ENCODE results near the gene MTSS2. TPM values are rescaled to one million over a fixed set of nuclear protein-coding genes. Genes with fewer than 3 reads are reported as not detected.
A peak's percentile ranks its signal among the peaks of the same experiment; 100 is the strongest.

The MTSS2 gene
- total and polyA plus RNA-seq, 4 experiments from 2014 or later, result 1.8 to 1.9 TPM; not detected in 2

DNA sequence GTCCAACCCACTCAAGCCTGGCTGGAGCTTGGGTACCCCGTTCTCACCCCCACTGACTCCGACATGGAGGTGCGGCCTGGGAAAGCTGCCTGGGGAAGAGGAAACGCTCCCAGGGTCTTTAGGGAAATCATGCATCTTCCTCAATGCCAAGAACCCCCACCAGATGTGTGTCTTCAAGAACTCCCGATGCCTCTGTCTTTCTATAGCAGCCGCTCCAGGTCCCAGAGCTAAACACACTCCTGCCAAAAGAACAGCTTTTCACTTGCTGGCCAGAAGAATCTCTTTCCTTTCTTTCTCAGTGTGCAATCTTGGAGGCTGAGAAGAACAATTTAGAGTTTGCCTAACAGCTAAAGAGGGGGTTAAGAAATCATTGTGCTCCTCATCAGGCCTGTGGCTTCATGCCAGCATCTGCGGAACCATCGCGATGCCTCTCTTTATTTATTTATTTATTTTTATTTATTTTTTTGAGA, 41.1 kb upstream of the MTSS2 start:
- POLR2A ChIA-PET (ENCODE audit: partially characterized antibody), result no interaction called here
- H3K9me3 Mint-ChIP-seq, result no peaks in the 10 kb centered on the region
- no peak for DNase-seq

DNA sequence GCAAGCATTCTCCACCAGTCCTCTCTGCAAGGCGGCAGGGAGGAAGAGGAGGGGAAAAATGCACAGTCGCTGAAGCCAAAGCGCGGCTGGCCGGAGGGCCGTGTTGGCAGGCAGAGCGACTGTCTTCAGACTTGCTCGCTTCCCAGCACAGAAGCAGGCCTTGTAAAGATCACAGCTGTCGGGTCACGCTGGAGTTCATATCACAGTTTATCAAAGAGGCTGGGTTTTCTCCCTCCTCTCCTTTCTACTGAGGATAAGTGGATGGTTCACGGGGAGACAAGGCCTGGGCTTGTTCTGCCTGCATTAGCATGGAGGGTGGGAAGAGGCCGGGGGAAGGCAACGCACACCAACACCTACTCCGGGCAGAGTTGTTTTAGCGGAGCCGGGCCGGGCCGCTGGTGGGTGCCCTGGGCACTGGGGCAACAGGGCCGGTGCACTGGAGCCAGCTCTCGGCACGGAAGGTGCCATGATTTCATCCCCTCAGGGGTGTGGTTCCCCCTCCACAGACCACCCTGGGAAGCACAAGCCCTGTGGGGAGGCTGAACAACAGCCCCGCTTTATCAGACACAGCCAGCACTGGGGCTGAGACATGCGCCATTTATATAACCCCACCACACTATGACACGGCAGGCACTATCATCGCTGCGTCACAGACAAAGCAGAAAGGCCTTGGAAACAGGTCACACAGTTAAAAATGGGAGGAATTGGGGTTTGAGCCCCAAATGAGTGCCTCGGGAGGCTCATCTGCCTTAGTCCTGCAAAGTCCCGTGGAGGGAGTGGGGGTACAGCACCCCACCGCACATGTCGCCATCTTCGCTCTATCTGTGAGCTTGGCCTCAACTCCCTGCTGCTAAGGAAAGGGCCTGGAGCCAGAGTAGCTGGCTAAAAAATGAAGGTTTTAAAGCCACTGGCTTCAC, 40.3 kb upstream of the MTSS2 start:
- ChIA-PET CTCF (ENCODE audit: partially characterized antibody) (no interaction called here), POLR2A (ENCODE audit: partially characterized antibody) (no interaction called here)
- Mint-ChIP-seq H3K4me3 (no peak overlapping the region), H3K9me3 (no peaks in the 10 kb centered on the region), H3K27ac (no peak overlapping the region), H3K36me3 (peaks cover 40 to 43% of the 10 kb centered on the region in 2 donors), H3K4me1 (no peaks in the 10 kb centered on the region), H3K27me3 (no peaks in the 10 kb centered on the region)
- Histone ChIP-seq H3K9me3 (ENCODE audit: control insufficient read depth in 1 of 2, low read length in 2 of 2) (no peaks in the 10 kb centered on the region), H3K27ac (ENCODE audit: low read depth, low read length) (no peak overlapping the region), H3K27me3 (ENCODE audit: insufficient read depth, low read length) (no peaks in the 10 kb centered on the region), H3K36me3 (ENCODE audit: insufficient read depth, low read length) (peaks cover 21% of the 10 kb centered on the region), H3K4me3 (ENCODE audit: low read length in 2 of 2) (no peak overlapping the region), H3K4me1 (ENCODE audit: insufficient read depth, low read length) (no peaks in the 10 kb centered on the region)
- intact Hi-C loops (cut with micrococcal nuclease), result no loop called here
- no peak for DNase-seq

More for the DNA sequence above, 41.1 kb upstream of the MTSS2 start:
- no peaks in the 10 kb centered on the region for H3K27me3 Mint-ChIP-seq
- no peak overlapping the region for H3K27ac Mint-ChIP-seq
- Histone ChIP-seq H3K36me3 (ENCODE audit: insufficient read depth, low read length) (peaks cover 27% of the 10 kb centered on the region), H3K4me3 (ENCODE audit: low read length in 2 of 2) (no peak overlapping the region), H3K27ac (ENCODE audit: low read depth, low read length) (no peak overlapping the region), H3K9me3 (ENCODE audit: control insufficient read depth in 1 of 2, low read length in 2 of 2) (no peaks in the 10 kb centered on the region), H3K4me1 (ENCODE audit: insufficient read depth, low read length) (no peaks in the 10 kb centered on the region), H3K27me3 (ENCODE audit: insufficient read depth, low read length) (no peaks in the 10 kb centered on the region)
- peaks cover 45 to 46% of the 10 kb centered on the region in 2 donors for H3K36me3 Mint-ChIP-seq
- CTCF ChIA-PET (ENCODE audit: partially characterized antibody), result no interaction called here
- no peak overlapping the region for H3K4me3 Mint-ChIP-seq
- H3K4me1 Mint-ChIP-seq, result peaks cover 0 to 3% (median 0%) of the 10 kb centered on the region in 4 donors
- intact Hi-C loops (cut with micrococcal nuclease), result no loop called here

DNA sequence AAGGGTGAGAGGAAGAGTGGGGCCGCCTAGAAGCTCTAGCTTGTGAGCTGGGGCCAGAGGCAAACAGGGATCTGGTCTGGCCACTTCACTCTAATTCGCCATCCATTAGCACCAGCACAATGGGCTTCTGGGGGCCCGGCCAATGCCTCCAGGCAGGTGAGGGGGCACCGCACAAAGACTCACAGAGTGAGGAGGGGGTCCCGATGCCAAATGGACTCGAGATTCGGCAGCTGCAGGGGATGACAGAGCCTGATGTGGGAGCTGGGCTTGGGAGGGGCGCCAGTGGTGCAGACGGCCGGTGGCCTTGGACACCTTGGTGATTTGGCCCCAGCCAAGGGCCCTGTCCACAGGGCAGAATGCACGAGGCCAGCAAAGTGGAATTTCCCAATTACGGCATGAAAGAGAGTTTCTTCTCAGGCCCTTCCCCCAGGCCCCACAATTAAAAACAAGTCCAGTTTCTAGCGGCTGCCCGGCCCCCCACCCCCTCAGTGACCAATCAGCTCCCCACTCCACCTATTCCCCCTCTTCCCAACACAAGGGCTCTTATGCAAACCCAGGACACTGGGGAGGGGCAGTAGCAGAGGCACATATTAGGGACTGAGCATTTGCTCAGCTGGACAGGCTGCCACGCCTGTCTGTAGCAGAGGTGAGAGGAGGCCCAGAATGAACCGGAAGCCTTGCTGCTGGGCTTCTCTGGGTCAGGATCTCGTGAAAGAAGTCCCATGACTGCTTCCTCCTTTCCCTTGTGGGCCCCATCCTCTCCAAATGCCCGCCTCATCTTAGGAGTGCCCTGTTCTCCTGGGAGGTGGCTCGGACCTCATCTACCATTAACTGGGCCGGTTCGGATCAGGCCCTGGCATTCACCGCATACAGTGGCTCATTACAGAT, 39.4 kb upstream of the MTSS2 start:
- Mint-ChIP-seq H3K4me3 (no peak overlapping the region), H3K4me1 (peaks cover 0 to under 1% (median 0%) of the 10 kb centered on the region in 4 donors), H3K36me3 (peaks cover 46 to 48% of the 10 kb centered on the region in 2 donors), H3K27ac (no peak overlapping the region), H3K27me3 (no peaks in the 10 kb centered on the region), H3K9me3 (no peaks in the 10 kb centered on the region)
- intact Hi-C loops (cut with micrococcal nuclease), result no loop called here
- POLR2A ChIA-PET (ENCODE audit: partially characterized antibody), result no interaction called here
- H3K4me1 ChIP-seq (ENCODE audit: insufficient read depth, low read length), result no peaks in the 10 kb centered on the region
- CTCF ChIA-PET (ENCODE audit: partially characterized antibody), result no interaction called here
- H3K36me3 ChIP-seq (ENCODE audit: insufficient read depth, low read length), result peaks cover 21% of the 10 kb centered on the region
- no peaks in the 10 kb centered on the region for H3K9me3 ChIP-seq (ENCODE audit: control insufficient read depth in 1 of 2, low read length in 2 of 2)
- H3K27me3 ChIP-seq (ENCODE audit: insufficient read depth, low read length), result no peaks in the 10 kb centered on the region
- H3K27ac ChIP-seq (ENCODE audit: low read depth, low read length), result no peak overlapping the region
- no peak for DNase-seq
- no peak overlapping the region for H3K4me3 ChIP-seq (ENCODE audit: low read length in 2 of 2)

DNA sequence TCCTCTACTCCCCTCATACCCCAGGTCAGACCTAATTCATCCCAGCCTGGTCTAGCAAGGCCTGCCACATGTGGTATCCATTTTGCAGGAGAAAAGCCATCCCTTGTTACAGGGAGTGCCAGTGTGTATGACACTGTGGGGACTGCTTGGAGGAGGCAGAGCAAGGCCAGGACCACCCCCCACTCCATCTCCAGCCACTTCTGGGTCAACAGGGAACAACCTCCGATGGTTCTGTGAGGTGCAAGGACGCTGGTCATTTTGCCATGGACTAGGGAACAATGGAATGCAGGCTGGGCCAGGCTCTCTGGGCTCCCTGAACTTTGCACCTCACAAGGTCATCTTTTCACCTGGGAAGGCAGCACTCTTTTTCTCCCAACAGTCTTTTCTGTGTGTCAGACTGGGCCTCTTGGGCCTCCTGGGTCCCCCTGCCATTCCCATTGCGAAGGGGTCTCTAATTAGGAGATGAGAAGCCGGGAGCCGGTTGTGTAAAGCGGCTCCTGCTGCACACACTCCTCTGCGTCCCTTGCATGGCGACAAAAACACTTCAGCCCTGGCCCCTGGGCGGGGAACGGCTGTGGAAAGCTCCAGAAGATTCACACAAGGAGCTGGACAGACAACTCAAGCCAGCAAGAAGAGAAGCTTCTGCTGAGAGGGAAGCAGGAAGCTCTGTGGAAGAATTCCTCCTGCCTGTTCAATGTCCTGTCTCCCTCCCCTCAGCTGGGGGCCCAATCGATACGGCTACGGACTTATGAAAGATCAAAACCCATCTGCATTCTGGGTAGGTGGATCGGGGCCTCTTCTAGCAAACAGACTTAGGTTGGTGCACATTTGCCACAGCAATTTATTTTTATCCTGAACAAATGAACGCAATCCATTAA, 38.5 kb upstream of the MTSS2 start:
- ChIA-PET POLR2A (ENCODE audit: partially characterized antibody) (no interaction called here), CTCF (ENCODE audit: partially characterized antibody) (no interaction called here)
- peak overlapping the region in 1 of 7 donors; percentile 52 for H3K27ac Mint-ChIP-seq
- H3K36me3 ChIP-seq (ENCODE audit: insufficient read depth, low read length), result peaks cover 20% of the 10 kb centered on the region
- DNase-seq, result no peak
- H3K4me1 ChIP-seq (ENCODE audit: insufficient read depth, low read length), result no peaks in the 10 kb centered on the region
- no peaks in the 10 kb centered on the region for H3K27me3 Mint-ChIP-seq
- peaks cover 0 to 2% (median under 1%) of the 10 kb centered on the region in 4 donors for H3K4me1 Mint-ChIP-seq
- no peak overlapping the region for H3K27ac ChIP-seq (ENCODE audit: low read depth, low read length)
- no peaks in the 10 kb centered on the region for H3K9me3 Mint-ChIP-seq
- H3K27me3 ChIP-seq (ENCODE audit: insufficient read depth, low read length), result no peaks in the 10 kb centered on the region
- intact Hi-C loops (cut with micrococcal nuclease), result no loop called here
- H3K4me3 Mint-ChIP-seq, result no peak overlapping the region
- peaks cover 46 to 48% of the 10 kb centered on the region in 2 donors for H3K36me3 Mint-ChIP-seq
- no peaks in the 10 kb centered on the region for H3K9me3 ChIP-seq (ENCODE audit: control insufficient read depth in 1 of 2, low read length in 2 of 2)
- H3K4me3 ChIP-seq (ENCODE audit: low read length in 2 of 2), result no peak overlapping the region

DNA sequence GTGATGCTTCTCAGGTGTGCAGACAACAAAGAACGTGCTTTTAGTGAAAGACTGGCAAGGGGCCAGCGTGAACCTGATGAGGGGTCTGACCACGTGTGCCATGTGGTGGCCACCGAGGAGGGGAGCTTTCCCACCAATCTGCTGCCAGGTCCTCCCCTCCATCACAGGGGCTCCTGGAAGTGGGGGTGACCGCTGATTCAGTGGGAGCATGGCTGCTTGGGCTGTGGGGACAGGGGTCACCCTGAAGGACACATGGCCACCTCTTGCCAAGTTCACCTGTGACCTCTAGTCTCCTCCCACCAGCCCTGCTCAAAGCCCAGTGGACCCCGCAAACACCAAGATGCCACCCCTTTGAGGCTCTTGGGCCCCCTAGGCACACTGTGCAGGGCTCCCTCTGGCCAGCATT, 37.9 kb upstream of the MTSS2 start:
- intact Hi-C loops (cut with micrococcal nuclease), result no loop called here
- H3K4me1 Mint-ChIP-seq, result peaks cover 0 to 2% (median under 1%) of the 10 kb centered on the region in 4 donors
- Histone ChIP-seq H3K9me3 (ENCODE audit: control insufficient read depth in 1 of 2, low read length in 2 of 2) (no peaks in the 10 kb centered on the region), H3K4me3 (ENCODE audit: low read length in 2 of 2) (no peak overlapping the region), H3K27me3 (ENCODE audit: insufficient read depth, low read length) (no peaks in the 10 kb centered on the region), H3K4me1 (ENCODE audit: insufficient read depth, low read length) (no peaks in the 10 kb centered on the region), H3K27ac (ENCODE audit: low read depth, low read length) (no peak overlapping the region), H3K36me3 (ENCODE audit: insufficient read depth, low read length) (peaks cover 18% of the 10 kb centered on the region)
- peak overlapping the region in 2 of 7 donors; percentile 31 to 52 for H3K27ac Mint-ChIP-seq
- H3K4me3 Mint-ChIP-seq, result no peak overlapping the region
- ChIA-PET POLR2A (ENCODE audit: partially characterized antibody) (no interaction called here), CTCF (ENCODE audit: partially characterized antibody) (no interaction called here)
- no peaks in the 10 kb centered on the region for H3K27me3 Mint-ChIP-seq
- DNase-seq, result no peak
- H3K36me3 Mint-ChIP-seq, result peaks cover 44 to 46% of the 10 kb centered on the region in 2 donors
- H3K9me3 Mint-ChIP-seq, result no peaks in the 10 kb centered on the region

DNA sequence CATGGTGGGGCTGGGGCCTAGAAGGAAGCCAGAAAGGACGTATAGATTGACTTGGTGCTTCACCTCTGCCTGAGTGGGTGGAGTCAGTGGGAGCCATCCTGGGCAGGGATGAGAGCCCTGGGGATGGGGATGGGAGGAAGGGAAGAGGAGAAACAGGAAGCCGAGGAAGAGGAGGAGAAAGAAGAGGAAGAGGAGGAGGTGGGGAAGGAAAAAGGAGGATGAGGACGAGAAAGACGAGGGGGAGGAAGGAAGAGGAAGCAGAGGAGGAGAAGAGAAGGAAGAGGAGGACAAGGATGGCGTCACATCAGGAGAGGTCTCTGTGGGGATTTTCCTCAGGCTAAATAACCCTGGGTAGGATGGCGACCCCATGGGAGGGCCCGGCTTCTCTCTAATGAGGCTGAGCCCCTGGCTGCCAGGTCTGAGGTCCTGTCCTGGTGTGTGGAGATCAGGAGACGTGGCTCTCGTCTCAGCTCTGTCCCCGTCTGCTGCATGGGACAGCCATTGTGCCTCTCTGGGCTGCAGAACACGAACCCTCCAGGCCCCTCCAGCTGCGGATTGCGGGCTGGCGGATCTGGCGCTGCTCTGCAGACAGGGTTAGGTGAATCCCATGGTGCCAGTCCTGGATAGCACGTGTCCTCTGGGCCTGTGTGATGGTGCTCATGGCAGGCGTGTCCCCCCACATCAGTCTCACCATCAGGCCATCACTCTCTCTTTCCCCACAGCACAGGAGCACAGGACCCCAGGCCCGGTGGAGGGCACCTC, 35.5 kb upstream of the MTSS2 start:
- Histone ChIP-seq H3K9me3 (ENCODE audit: control insufficient read depth in 1 of 2, low read length in 2 of 2) (no peaks in the 10 kb centered on the region), H3K27me3 (ENCODE audit: insufficient read depth, low read length) (no peaks in the 10 kb centered on the region), H3K4me3 (ENCODE audit: low read length in 2 of 2) (no peak overlapping the region), H3K4me1 (ENCODE audit: insufficient read depth, low read length) (no peaks in the 10 kb centered on the region), H3K27ac (ENCODE audit: low read depth, low read length) (no peak overlapping the region), H3K36me3 (ENCODE audit: insufficient read depth, low read length) (peaks cover 14% of the 10 kb centered on the region)
- intact Hi-C loops (cut with micrococcal nuclease), result no loop called here
- no peak for DNase-seq
- Mint-ChIP-seq H3K36me3 (peaks cover 37 to 42% of the 10 kb centered on the region in 2 donors), H3K4me1 (peaks cover 0 to 2% (median under 1%) of the 10 kb centered on the region in 4 donors), H3K4me3 (no peak overlapping the region), H3K27ac (peak overlapping the region in 2 of 7 donors; percentile 14 to 55), H3K27me3 (no peaks in the 10 kb centered on the region), H3K9me3 (no peaks in the 10 kb centered on the region)
- ChIA-PET CTCF (ENCODE audit: partially characterized antibody) (interaction anchor here (0.6 kb wide), 1 partner anchor 11 kb away, joined by 3 read pairs; no protein-coding TSS in a partner anchor), POLR2A (ENCODE audit: partially characterized antibody) (no interaction called here)

Data from CD4-positive, alpha-beta memory T cell (primary cell).